Adrenal gland (tissue), 5 donors: ENCODE results near the gene RYR3.

ENCODE experiments used
- CTCF ChIP-seq, 6 experiments: fragments of 450-650 bp in 4 of 6; fragments of 200-600 bp in 2 of 6; sonication (generic) in 1 of 6; IDR thresholded peaks; 1 replicate in 5 of 6; 2 replicates in 1 of 6; pipeline versions ENCODE4 v1.5.1 to v1.8.0; 2016 to 2021; ENCODE audit warnings: antibody characterized with exemption in 6 of 6, mild to moderate bottlenecking in 2 of 6, moderate library complexity in 1 of 6
- POLR2A ChIP-seq, 2 donors: fragments of 450-650 bp; IDR thresholded peaks; one replicate each; pipeline ENCODE4 v1.6.1; 2017; ENCODE audit warnings: antibody characterized with exemption in 2 of 2, mild to moderate bottlenecking in 2 of 2, moderate library complexity in 1 of 2
- donor health status: DM: no; HTN: no; CAD: no.

GRCh38 chr15:33440900-33441299, 130.1 kb downstream of the RYR3 start:
- no peak for TF ChIP-seq CTCF (IDR thresholded peaks at IDR 0.05)
- no peak for TF ChIP-seq POLR2A (IDR thresholded peaks at IDR 0.05)
